ENCODE data around the gene KCNIP4.

Gene KCNIP4

GRCh38 chr4:21901831-21902230 is 46.7 kb downstream of the KCNIP4 start:
- DNase-seq (ENCODE audit: low read depth in 2 of 3, low spot score in 1 of 3) = no peak

DNA sequence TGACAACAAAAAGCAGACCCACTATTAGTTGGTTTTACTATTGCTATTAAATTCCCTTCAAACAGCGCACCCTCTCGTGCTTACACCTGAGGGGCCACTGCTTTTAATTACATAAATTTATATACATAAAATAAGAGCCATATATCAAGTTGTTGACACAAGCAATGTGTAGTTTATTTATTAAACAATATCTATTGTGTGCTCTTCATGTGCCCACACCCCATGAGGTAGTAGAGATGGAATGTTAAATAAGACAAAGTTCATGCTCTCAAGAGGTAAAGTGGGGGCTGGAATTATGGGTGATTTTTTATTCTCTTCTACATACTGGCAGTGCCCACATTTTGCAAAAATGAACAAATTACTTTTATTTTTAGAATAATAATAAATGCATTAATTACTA is 47.3 kb downstream of the KCNIP4 start:
- no peak for DNase-seq (ENCODE audit: low read depth in 2 of 3, low spot score in 1 of 3)

GRCh38 chr4:21900211-21900610 is 48.4 kb downstream of the KCNIP4 start:
- DNase-seq (ENCODE audit: low read depth in 2 of 3, low spot score in 1 of 3) = no peak

GRCh38 chr4:21898101-21898500 is 50.5 kb downstream of the KCNIP4 start:
- DNase-seq (ENCODE audit: low read depth in 2 of 3, low spot score in 1 of 3) = no peak

DNA sequence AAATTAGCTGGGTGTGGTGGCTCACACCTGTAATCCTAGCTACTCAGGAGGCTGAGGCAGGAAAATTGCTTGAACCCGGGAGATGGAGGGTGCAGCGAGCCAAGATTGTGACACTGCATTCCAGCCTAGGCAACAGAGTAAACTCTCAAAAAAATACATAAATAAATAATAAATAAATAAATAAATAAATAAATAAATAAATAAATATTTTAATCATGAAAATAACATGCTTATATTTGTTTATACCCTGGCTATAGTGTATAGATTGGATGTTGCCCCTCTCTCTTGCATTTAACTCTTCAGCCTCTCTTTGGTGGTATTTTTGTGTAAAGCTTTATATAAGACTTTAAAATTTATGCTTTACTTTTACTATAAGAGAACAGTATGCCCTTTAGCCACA is 51.8 kb downstream of the KCNIP4 start:
- DNase-seq (ENCODE audit: low read depth in 2 of 3, low spot score in 1 of 3) = no peak

GRCh38 chr4:21893136-21893535 is 55.4 kb downstream of the KCNIP4 start:
- DNase-seq (ENCODE audit: low read depth in 2 of 3, low spot score in 1 of 3) = no peak

GRCh38 chr4:21890231-21890630 is 58.3 kb downstream of the KCNIP4 start:
- DNase-seq (ENCODE audit: low read depth in 2 of 3, low spot score in 1 of 3) = no peak

GRCh38 chr4:21888195-21888976 is 60.2 kb downstream of the KCNIP4 start:
- no peak for DNase-seq (ENCODE audit: low read depth in 2 of 3, low spot score in 1 of 3)

DNA sequence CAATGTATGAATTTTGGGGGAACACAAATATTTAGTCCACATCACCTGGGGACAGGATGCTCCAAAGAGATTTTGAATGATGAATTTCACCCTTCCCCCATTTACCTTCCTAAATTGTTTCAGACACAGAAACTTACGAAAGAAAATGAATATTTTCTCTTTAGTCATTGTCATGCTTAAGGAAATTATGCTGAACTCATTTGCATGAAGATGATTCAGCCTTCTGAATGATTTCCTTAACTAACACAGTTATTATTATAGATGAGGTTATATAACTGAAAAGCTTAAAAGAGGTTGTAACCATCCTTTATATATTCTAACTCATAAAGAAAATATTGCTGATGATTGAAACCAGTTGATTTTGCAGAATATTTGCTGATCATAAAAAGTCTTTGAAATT is 61.1 kb downstream of the KCNIP4 start:
- DNase-seq (ENCODE audit: low read depth in 2 of 3, low spot score in 1 of 3) = no peak

DNA sequence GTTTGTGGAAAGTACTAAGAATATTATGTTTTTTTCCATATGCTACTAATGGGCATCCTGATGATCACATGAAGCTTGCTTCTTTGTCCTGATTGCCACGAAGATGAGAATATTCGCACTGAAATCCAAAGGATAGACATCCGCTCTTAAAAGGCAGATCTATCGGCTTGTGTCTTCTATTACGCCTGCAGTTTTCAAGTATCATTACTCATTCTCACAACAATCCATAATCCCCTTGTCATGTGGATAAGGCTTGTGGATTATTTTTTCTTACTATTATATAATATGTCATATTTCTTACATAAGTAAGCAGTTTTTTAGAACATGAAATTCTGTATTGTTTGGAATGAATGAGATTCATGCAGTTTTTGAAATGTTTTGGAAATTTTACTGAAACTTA is 62.8 kb downstream of the KCNIP4 start:
- DNase-seq (ENCODE audit: low read depth in 2 of 3, low spot score in 1 of 3) = no peak

- DNase-seq (ENCODE audit: low read depth in 2 of 3, low spot score in 1 of 3) = no peak
These were observed 63.3 kb downstream of the KCNIP4 start for GRCh38 chr4:21885241-21885640.

- DNase-seq (ENCODE audit: low read depth in 2 of 3, low spot score in 1 of 3) = no peak
These were observed 64.0 kb downstream of the KCNIP4 start for GRCh38 chr4:21884615-21885014.

DNA sequence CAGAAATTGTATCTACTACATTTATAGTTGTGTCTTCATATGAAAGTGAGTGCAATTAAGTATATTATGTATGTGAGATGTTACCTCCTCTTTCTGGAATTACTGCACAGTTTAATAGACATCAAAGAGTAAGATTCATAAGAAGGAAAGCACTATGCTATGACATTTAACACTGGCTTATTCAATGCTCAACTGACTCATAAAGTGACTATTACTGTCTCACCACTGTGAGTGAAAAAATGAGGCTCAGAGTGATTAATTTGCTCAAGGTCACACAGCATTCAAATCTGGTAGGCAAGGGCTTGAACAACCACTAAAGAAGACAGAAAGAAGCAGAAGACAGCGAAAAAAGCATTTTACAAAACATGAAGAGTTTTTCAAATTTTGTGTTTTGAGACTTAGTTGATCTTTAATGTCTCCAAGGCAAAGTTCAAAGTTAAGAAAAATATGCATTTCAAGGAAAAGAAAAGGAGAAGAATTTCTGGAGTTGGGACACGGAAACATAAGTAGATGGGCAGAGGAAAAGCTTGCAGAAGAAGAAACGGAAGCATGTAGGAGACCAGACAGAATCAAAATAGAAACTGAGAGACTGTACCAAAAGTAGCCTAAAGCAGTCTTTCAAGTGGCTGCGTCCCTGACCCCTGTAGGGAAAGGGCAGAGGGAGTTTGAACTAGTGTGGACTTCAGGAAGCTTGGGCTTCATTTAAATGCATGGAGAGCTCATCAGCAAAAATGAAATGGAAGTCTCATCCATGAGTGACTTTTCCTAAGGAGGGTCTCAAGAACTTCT is 66.3 kb downstream of the KCNIP4 start:
- no peak for DNase-seq (ENCODE audit: low read depth in 2 of 3, low spot score in 1 of 3)

GRCh38 chr4:21879187-21879586 is 69.4 kb downstream of the KCNIP4 start:
- no peak for DNase-seq (ENCODE audit: low read depth in 2 of 3, low spot score in 1 of 3)

DNA sequence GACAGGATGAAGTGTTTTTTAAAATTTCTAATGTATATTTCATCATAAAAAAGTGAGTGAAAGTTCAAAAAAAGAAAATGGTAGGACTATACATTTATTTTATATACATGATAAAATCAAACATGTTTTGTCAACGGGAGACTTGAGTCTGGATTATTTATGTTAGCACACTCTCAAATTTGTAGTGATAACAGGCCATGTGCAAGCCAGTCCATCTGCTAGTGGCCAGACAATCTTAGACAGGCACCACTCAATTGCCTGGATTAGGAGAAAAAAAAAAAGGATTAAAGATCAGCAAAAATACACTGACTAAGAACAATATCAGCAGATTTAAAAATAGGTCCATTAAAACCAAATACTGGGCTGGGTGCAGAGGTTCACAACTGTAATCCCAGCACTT is 71.9 kb downstream of the KCNIP4 start:
- DNase-seq (ENCODE audit: low read depth in 2 of 3, low spot score in 1 of 3) = no peak

GRCh38 chr4:21873145-21873544 is 75.4 kb downstream of the KCNIP4 start:
- DNase-seq (ENCODE audit: low read depth in 2 of 3, low spot score in 1 of 3) = no peak

GRCh38 chr4:21872101-21872500 is 76.5 kb downstream of the KCNIP4 start:
- no peak for DNase-seq (ENCODE audit: low read depth in 2 of 3, low spot score in 1 of 3)

DNA sequence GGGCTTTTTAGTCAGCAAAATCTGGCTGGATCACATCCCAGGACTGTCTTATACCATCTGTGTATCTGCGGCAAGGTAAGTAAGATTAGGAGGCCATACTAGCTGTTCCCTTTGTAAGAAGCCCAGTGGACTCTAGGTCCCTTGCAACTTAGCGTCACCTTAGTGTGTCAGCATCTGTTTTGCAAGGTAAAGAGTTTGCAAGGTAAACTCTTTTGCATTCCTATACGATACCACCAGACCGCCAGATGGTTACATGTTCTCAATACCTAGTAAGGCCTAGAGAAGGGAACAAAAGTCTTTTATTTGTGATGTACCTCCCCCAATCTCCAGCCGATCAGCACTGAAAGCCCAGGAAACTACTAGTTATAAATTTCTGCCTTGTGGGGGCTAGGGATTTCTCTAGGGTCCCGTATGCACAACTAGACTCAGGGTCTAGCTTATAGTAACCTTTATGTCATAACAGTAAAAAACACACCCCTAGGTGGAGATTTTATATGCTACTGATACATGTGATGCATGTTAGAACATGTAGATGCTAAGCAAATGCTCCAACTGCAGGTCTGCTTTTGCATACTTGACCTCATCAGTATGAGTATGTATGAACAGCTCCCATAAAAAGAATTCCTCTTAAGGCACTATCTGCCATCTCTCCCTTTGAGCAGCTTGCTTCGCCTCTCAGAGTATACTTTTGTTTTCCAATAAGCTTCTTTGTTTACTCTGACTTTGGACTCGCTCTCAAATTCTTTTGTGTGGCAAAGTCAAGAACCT is 78.4 kb downstream of the KCNIP4 start:
- DNase-seq (ENCODE audit: low read depth in 2 of 3, low spot score in 1 of 3) = no peak

DNA sequence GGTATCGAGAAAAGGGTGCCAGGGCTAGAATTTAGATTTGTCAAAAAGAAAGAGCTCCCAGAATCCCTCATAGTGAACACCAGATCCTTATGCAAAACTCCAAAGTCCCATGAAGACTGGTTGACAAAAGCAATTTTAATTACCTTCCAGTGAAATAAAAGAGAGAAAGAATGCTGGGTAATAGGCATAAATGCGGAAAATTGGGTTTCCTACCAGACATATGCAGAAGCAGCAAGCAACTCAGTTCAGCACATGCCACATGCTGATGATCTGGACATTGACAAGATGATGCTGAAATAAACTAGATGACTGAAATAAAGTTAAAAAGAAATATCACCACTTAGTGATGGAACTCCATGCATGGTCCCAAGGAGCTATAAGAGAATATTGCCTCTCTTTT is 83.9 kb downstream of the KCNIP4 start:
- DNase-seq (ENCODE audit: low read depth in 2 of 3, low spot score in 1 of 3) = no peak

GRCh38 chr4:21862917-21863316 is 85.7 kb downstream of the KCNIP4 start:
- no peak for DNase-seq (ENCODE audit: low read depth in 2 of 3, low spot score in 1 of 3)

DNA sequence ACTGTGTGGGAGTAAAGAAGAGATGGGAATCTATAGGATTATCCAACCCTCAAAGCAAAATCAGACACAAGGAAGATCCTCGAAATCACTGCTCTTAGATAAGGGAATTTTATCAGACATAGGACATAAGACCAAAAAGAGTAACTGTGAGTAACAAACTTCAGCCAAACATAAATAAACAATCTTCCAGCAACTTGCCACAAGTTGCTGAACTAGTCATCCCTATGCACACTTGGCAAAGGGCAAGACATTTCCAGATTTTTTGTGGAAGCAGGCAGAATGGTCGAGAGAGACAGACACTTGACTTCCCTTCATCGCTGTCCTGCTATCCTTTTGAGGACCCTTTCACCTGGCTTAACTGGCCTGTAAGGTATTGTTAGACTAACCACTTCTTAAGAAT is 89.6 kb downstream of the KCNIP4 start:
- DNase-seq (ENCODE audit: low read depth in 2 of 3, low spot score in 1 of 3) = no peak

DNA sequence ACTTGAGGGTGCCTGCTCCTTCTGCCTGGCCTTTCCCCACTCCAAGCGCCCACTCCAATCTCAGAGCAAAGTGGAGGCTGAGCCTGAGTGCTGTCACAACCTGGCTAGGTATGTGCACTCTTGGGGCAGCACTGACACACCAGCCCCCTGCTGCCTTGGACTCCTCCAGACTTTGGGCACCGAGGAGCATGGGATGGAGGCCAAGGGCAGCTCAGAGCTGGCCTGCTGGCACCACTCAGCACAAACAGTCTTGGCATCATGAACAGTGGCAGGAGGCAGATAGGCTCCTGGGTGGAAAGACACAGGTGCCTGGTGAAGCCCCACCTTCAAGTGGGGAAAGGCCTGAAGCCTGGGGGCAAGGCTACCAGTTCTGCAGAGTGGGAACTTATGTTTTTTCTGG is 91.8 kb downstream of the KCNIP4 start:
- DNase-seq (ENCODE audit: low read depth in 2 of 3, low spot score in 1 of 3) = no peak

Data from stimulated activated CD4-positive, alpha-beta T cell treated with anti-CD3 and anti-CD28 coated beads, Interleukin-12 subunit alpha, Interleukin-12 subunit beta, amount 100 ng/mL, for 48 hours (primary cell).